ENCODE results near the gene MBOAT7. TPM values are rescaled to one million over a fixed set of nuclear protein-coding genes. Genes with fewer than 3 reads are reported as not detected.
A peak's percentile ranks its signal among the peaks of the same experiment; 100 is the strongest.

Gene MBOAT7
- total and polyA plus RNA-seq, 2 of the 8 experiments (the other 6 are each of a cell fraction or from before 2014, with no cell fraction given), result 85.5 to 90.9 TPM

DNA sequence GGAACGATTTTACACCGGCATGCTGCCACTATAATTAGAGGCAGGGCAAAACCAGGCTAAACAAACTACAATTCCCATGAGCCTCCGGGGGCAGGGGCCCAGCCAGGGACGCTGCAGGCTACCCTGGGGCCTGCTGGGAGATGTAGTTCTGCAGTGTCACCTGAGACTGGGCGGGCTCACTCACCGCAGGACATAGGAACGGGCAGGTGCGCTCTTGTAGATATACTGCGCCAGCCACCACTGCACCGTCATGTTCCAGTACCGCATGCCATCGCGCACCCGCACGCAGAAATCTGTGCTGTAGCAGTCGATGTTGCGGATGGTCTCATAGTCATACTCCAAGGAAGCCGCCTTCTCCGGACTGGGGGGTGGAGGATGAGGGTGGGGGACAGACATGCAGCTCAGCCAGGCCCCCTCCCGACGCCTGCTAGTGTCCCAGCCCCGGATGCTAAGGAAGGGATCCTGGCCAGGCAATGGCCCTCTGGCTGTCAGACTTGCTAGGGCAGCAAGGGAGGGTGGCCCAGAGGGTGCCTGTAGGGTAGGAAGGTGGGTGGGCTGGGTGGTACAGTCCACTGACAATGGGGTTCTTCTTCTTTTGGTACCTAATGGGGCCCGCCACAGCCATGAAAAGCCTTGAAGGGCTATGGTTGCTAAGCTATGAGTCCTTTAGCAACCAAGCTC, 10.7 kb downstream of the MBOAT7 start:
- no peaks in the 10 kb centered on the region for H3K79me1 ChIP-seq (ENCODE audit: low read depth, low read length)
- H3K9ac ChIP-seq (replicated peaks in 1 of 4; ENCODE audit: extremely low read depth in 1 of 4, low read depth in 3 of 4, low read length in 3 of 4), result no peak overlapping the region
- no peak overlapping the region for H3K4me2 ChIP-seq (ENCODE audit: insufficient read depth in 1 of 2, low read depth in 2 of 2, low read length in 2 of 2)
- no peak overlapping the region for H2BK120ac ChIP-seq (replicated peaks; ENCODE audit: low read depth, low read length)
- no peak overlapping the region for H3K4ac ChIP-seq (replicated peaks; ENCODE audit: insufficient read length, low read depth, low read length)
- no peak overlapping the region for H4K8ac ChIP-seq (ENCODE audit: extremely low read depth, insufficient read depth, low read length)
- H3K27ac ChIP-seq (ENCODE audit: low read depth, low read length), result no peak overlapping the region
- no peak overlapping the region for H2AFZ ChIP-seq (ENCODE audit: low read length)
- WGBS, 2 experiments (ENCODE audit: extremely low coverage in 1 of 2, insufficient coverage in 1 of 2, insufficient read length in 1 of 2, insufficient replicate concordance in 2 of 2, low coverage in 1 of 2, low lambda C conversion rate in 2 of 2, missing lambda C conversion rate in 1 of 2), result 76% methylated on average over 21 of the region's 23 CpGs; no CpG with 5 or more reads in 1 of the 2 experiments
- ChIA-PET POLR2A (ENCODE audit: partially characterized antibody) (interaction anchor here (0.6 to 28.7 kb wide), 5 partner anchors 10 to 270 kb away, joined by 3 to 909 read pairs (median 7); partner anchors contain the start of genes LENG8, MBOAT7, RPS9 and TSEN34), CTCF (ENCODE audit: partially characterized antibody) (interaction anchor here (0.6 to 1.9 kb wide), 4 partner anchors 10 to 270 kb away, joined by 3 to 6 read pairs (median 4); partner anchors contain the start of gene LENG8)
- H2AK5ac ChIP-seq (ENCODE audit: low read depth, low read length), result no peak overlapping the region
- peaks cover 12 to 14% of the 10 kb centered on the region in 2 experiments for H4K20me1 ChIP-seq (replicated peaks in 1 of 2; ENCODE audit: control insufficient read depth in 1 of 2, insufficient read depth in 2 of 2, low read length in 2 of 2)
- H3K27me3 ChIP-seq (replicated peaks in 1 of 4; ENCODE audit: control insufficient read depth in 3 of 4, extremely low read depth in 1 of 4, insufficient read depth in 3 of 4, low read length in 3 of 4), result no peaks in the 10 kb centered on the region
- FAIRE-seq, result no peak
- no peak overlapping the region for H4K5ac ChIP-seq (ENCODE audit: insufficient read length, low read depth, low read length)
- TF ChIP-seq SIRT6 (IDR thresholded peaks at IDR 0.05; ENCODE audit: low read length) (no peak), SP1 (IDR thresholded peaks at IDR 0.05; ENCODE audit: low read depth, low read length) (no peak), SIX5 (IDR thresholded peaks at IDR 0.05; ENCODE audit: low read depth, low read length) (peak; percentile 98), POLR2AphosphoS5 (IDR thresholded peaks at IDR 0.05; ENCODE audit: low read depth, low read length) (peak; percentile 30; the same call in 1 of the 2 replicates)
- TF ChIP-seq, protein P1, sequence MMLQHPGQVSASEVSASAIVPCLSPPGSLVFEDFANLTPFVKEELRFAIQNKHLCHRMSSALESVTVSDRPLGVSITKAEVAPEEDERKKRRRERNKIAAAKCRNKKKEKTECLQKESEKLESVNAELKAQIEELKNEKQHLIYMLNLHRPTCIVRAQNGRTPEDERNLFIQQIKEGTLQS (IDR thresholded peaks at IDR 0.05; ENCODE audit: insufficient read depth, low read depth, low read length), result 0 out of 2 replicates have a peak, but pooled peaks have one; percentile 42
- no peak overlapping the region for H2BK15ac ChIP-seq (ENCODE audit: low read length)
- no peaks in the 10 kb centered on the region for H3K79me2 ChIP-seq (ENCODE audit: control insufficient read depth in 1 of 2, insufficient read depth in 2 of 2, low read length in 2 of 2)
- no peak overlapping the region for H4K91ac ChIP-seq (replicated peaks; ENCODE audit: insufficient read length, low read length)
- H3K23me2 ChIP-seq (ENCODE audit: low read depth, low read length), result no peaks in the 10 kb centered on the region; the same call in 1 of the 2 replicates
- no peak overlapping the region for H3K18ac ChIP-seq (ENCODE audit: extremely low read depth, low read length)
- no peaks in the 10 kb centered on the region for H3K9me3 ChIP-seq (ENCODE audit: insufficient read depth in 2 of 2, low read depth in 1 of 2, low read length in 1 of 2)
- H3K14ac ChIP-seq (ENCODE audit: insufficient read length), result no peak overlapping the region
- H3K4me1 ChIP-seq (replicated peaks in 1 of 4; ENCODE audit: control insufficient read depth in 3 of 4, insufficient read depth in 4 of 4, low read length in 3 of 4), result peaks cover 0 to 7% (median 3%) of the 10 kb centered on the region in 4 experiments; a peak in 5 of 7 replicates
- H2BK12ac ChIP-seq (ENCODE audit: low read depth, low read length), result no peak overlapping the region
- H2BK20ac ChIP-seq (ENCODE audit: low read length), result no peak overlapping the region
- DNase-seq (ENCODE audit: low read depth in 1 of 2, low spot score in 2 of 2), result peak in 1 of 2 experiments; percentile 87
- no peak overlapping the region for H3K23ac ChIP-seq (ENCODE audit: insufficient read length)
- no peak overlapping the region for H3K56ac ChIP-seq (replicated peaks; ENCODE audit: insufficient read length, low read depth, low read length)
- H3K4me3 ChIP-seq (ENCODE audit: extremely low read depth in 1 of 4, insufficient read depth in 2 of 4, low read depth in 3 of 4, low read length in 4 of 4), result no peak overlapping the region
- no peak overlapping the region for H2BK5ac ChIP-seq (ENCODE audit: low read depth, low read length)
- H3K36me3 ChIP-seq (ENCODE audit: control insufficient read depth in 2 of 4, insufficient read depth in 4 of 4, low read length in 3 of 4), result peaks cover 6 to 11% (median 7%) of the 10 kb centered on the region in 4 experiments; a peak in 6 of 8 replicates
